HUES6 (cell line): ENCODE measurements around the gene HDDC3.

Experiments
- H3K27ac ChIP-seq: 2 replicates; pipeline ENCODE4 v1.7.0; 2013; ENCODE audit warnings: low read depth, mild to moderate bottlenecking, low read length, inconsistent platforms
- H3K27me3 ChIP-seq: 2 replicates; pipeline ENCODE4 v1.6.1; 2013; ENCODE audit warnings: low read length; ENCODE audit not compliant: control insufficient read depth, insufficient read depth
- H3K36me3 ChIP-seq: 2 replicates; pipeline ENCODE4 v1.6.1; 2013; ENCODE audit warnings: low read length; ENCODE audit not compliant: control insufficient read depth, insufficient read depth
- H3K4me1 ChIP-seq: 2 replicates; pipeline ENCODE4 v1.6.1; 2013; ENCODE audit warnings: low read length; ENCODE audit not compliant: control insufficient read depth, insufficient read depth
- H3K4me3 ChIP-seq: 2 replicates; pipeline ENCODE4 v1.5.1; 2013; ENCODE audit warnings: low read depth, low read length
- H3K9ac ChIP-seq: one replicate; pipeline ENCODE4 v1.6.1; 2013; ENCODE audit warnings: mild to moderate bottlenecking, low read length
- H3K9me3 ChIP-seq: 2 replicates; pipeline ENCODE4 v1.6.1; 2013; ENCODE audit warnings: low read depth, low read length; ENCODE audit not compliant: control insufficient read depth, insufficient read depth

The HDDC3 gene

GRCh38 chr15:90939756-90940155 lies 7.4 kb upstream of the HDDC3 start:
- H3K27me3 ChIP-seq: no peaks in the 10 kb centered on the region
- no peaks in the 10 kb centered on the region for H3K9me3 ChIP-seq
- peaks cover 71% of the 10 kb centered on the region for H3K36me3 ChIP-seq
- H3K4me3 ChIP-seq: no peak overlapping the region
- no peak overlapping the region for H3K9ac ChIP-seq
- no peak overlapping the region for H3K27ac ChIP-seq
- peaks cover 10% of the 10 kb centered on the region for H3K4me1 ChIP-seq

DNA sequence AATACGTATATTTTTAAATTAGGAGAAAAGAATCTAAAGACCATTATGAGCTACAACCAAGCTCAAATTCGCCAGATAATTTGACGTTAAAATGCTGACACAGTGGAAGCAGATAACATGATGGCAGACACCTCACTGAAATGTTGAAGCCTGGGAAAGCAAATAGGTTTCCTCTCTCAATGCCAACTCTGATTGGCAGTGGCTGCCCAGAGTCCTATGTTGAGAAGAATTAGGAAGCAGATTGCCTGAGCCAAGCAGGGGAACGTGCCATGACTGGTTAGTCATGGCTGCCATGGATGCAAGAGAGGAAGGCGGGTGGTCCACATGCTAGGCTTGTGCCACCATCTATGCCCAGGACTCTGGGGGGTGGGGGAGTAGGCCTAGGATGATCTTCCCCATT lies 5.9 kb upstream of the HDDC3 start:
- H3K9me3 ChIP-seq: no peaks in the 10 kb centered on the region
- H3K9ac ChIP-seq: no peak overlapping the region
- H3K27ac ChIP-seq: no peak overlapping the region
- peaks cover 56% of the 10 kb centered on the region for H3K36me3 ChIP-seq
- peaks cover 14% of the 10 kb centered on the region for H3K4me1 ChIP-seq
- peaks cover 4% of the 10 kb centered on the region for H3K27me3 ChIP-seq
- no peak overlapping the region for H3K4me3 ChIP-seq

GRCh38 chr15:90936823-90937222 lies 4.5 kb upstream of the HDDC3 start:
- H3K36me3 ChIP-seq: peaks cover 41% of the 10 kb centered on the region
- peaks cover 8% of the 10 kb centered on the region for H3K27me3 ChIP-seq
- H3K4me1 ChIP-seq: peaks cover 17% of the 10 kb centered on the region
- H3K9me3 ChIP-seq: no peaks in the 10 kb centered on the region
- H3K27ac ChIP-seq: no peak overlapping the region
- H3K9ac ChIP-seq: no peak overlapping the region
- H3K4me3 ChIP-seq: no peak overlapping the region

GRCh38 chr15:90934949-90935751 lies 2.8 kb upstream of the HDDC3 start, which contains the start of gene UNC45A:
TSS of gene UNC45A (plus strand) at chr15:90935285. CDS start at chr15:90935325, 40 bp downstream.
- H3K9me3 ChIP-seq: no peaks in the 10 kb centered on the region
- peaks cover 8% of the 10 kb centered on the region for H3K27me3 ChIP-seq
- peaks cover 17% of the 10 kb centered on the region for H3K4me1 ChIP-seq
- peak within 1 kb of the TSS; percentile 82 for H3K4me3 ChIP-seq
- peaks cover 27% of the 10 kb centered on the region for H3K36me3 ChIP-seq
- no peak within 1 kb of the TSS for H3K27ac ChIP-seq
- H3K9ac ChIP-seq: peak within 1 kb of the TSS; percentile 54

DNA sequence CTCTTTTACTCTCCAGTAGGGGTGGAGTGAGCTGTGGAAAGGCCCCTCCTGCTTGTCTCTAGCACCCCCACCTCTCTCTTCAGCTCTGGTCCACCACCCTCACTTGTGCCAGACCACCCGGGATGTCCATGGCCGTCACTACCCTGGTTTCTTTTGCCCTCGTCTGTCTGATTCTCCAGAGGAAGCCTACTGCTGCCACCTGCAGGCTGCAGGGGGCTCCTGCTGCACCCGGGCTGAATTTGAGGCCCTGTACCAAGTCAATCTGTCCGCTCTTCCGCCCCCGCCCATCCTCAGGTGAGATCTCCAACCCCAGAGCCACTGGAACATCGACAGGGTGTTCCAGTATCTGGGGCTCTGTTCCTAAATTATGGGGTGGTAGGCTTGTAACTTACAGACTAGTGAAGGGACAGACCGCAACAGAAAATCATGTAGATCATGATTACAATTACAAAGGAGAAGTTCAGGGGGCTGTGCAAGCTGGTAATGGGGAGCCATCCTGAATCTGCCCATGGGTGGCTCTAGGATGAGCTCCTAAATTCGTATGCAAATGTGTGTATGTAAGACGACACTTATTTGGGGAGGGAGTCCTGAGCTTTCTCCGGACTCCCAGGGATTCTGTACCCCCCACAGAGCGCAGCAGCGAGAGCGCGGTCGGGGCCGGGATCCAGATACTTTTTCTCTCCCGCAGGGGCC lies 2.1 kb upstream of the HDDC3 start:
- H3K9me3 ChIP-seq: no peaks in the 10 kb centered on the region
- peak overlapping the region; percentile 23 for H3K9ac ChIP-seq
- peak overlapping the region; percentile 82 for H3K4me3 ChIP-seq
- peaks cover 19% of the 10 kb centered on the region for H3K36me3 ChIP-seq
- H3K27ac ChIP-seq: no peak overlapping the region
- peaks cover 8% of the 10 kb centered on the region for H3K27me3 ChIP-seq
- H3K4me1 ChIP-seq: peaks cover 17% of the 10 kb centered on the region

GRCh38 chr15:90933301-90933700 lies 952 bp upstream of the HDDC3 start:
- peaks cover 15% of the 10 kb centered on the region for H3K36me3 ChIP-seq
- H3K9ac ChIP-seq: no peak overlapping the region
- H3K27me3 ChIP-seq: peaks cover 8% of the 10 kb centered on the region
- H3K9me3 ChIP-seq: no peaks in the 10 kb centered on the region
- H3K27ac ChIP-seq: no peak overlapping the region
- no peak overlapping the region for H3K4me3 ChIP-seq
- H3K4me1 ChIP-seq: peaks cover 17% of the 10 kb centered on the region

GRCh38 chr15:90932660-90932991 lies 277 bp upstream of the HDDC3 start:
- Histone ChIP-seq H3K9ac (no peak overlapping the region), H3K27me3 (peaks cover 8% of the 10 kb centered on the region), H3K4me1 (peaks cover 17% of the 10 kb centered on the region), H3K9me3 (no peaks in the 10 kb centered on the region), H3K36me3 (peaks cover 12% of the 10 kb centered on the region), H3K4me3 (peak overlapping the region; percentile 91), H3K27ac (no peak overlapping the region)

- Histone ChIP-seq H3K27ac (no peak overlapping the region), H3K9me3 (no peaks in the 10 kb centered on the region), H3K4me1 (peaks cover 17% of the 10 kb centered on the region), H3K4me3 (peak overlapping the region; percentile 91), H3K36me3 (peaks cover 3% of the 10 kb centered on the region; the same call in 1 of the 2 replicates), H3K27me3 (peaks cover 8% of the 10 kb centered on the region), H3K9ac (no peak overlapping the region)
Observed at GRCh38 chr15:90931575-90931827, 848 bp downstream of the HDDC3 start.

DNA sequence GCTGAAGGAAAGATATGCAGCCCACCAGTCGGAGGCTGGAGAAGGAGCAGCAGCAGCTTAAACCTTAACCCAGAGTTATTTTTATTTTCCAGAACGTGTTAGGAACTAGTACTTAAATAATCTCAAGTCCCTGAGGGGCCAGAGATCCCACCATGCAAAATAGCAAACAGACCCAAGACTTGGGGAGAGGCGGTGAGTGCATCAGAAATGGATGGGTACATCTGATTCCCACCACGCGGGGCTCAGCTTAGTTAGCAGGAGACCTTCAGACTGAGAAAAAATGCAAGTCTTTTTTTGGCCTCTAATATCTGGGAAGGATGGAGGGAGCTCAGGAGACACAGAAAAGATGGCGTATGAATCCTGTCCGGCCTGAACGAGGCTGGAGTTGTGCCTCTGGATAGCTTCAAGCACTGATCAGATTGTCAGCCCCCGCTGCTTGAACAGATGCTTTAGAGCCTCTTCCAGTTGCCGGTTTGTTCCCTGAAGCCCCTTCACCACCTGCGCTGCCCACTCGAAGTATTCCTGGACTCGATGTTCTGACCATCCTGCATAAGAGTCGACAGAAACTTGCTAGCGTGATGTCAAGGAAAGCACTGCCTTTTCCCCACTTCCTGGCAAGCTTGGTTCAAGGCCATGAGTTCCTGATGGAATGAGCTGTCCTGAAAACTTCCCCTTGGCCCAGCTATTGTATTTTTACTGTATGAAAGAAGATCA lies 1.3 kb downstream of the HDDC3 start:
- H3K4me3 ChIP-seq: peak overlapping the region; percentile 91
- no peak overlapping the region for H3K9ac ChIP-seq
- peaks cover 12% of the 10 kb centered on the region for H3K4me1 ChIP-seq

DNA sequence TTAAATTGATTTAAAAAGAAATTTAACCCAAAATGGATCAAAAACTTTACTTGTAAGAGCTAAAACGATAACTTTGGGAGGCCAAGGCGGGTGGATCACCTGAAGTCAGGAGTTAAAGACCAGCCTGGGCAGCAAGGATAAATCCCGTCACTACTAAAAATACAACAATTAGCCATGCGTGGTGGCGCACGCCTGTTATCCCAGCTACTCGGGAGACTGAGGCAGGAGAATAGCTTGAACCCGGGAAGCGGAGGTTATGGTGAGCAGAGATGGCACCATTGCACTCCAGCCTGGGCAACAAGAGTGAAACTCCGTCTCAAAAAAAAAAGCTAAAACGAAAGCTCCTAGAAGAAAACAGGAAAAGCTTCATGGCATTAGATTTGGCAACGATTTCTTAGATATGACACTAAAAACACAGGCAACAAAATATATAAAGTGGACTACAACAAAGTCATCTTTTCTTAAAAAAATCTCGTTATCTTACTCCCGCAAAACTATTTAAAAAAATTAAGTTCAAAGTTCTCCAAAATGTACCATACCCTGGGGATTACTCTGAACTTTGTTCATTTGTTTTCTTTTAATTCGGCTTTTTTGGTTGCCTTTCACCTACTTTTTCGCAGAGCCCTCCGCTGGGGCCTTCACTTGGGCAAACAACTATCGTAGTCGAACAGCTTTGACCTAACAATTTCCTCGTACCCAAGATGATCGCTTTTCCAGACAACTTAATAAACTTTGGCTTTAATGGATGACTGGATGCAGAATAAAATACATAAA lies 2.9 kb downstream of the HDDC3 start:
- Histone ChIP-seq H3K27ac (no peak overlapping the region), H3K27me3 (peaks cover 8% of the 10 kb centered on the region), H3K9me3 (no peaks in the 10 kb centered on the region), H3K4me1 (peaks cover 7% of the 10 kb centered on the region; the same call in 1 of the 2 replicates), H3K4me3 (peak overlapping the region; percentile 23; the same call in 1 of the 2 replicates), H3K36me3 (no peaks in the 10 kb centered on the region), H3K9ac (no peak overlapping the region)

More for the DNA sequence above, 1.3 kb downstream of the HDDC3 start:
- Histone ChIP-seq H3K9me3 (no peaks in the 10 kb centered on the region), H3K27me3 (peaks cover 8% of the 10 kb centered on the region), H3K36me3 (no peaks in the 10 kb centered on the region), H3K27ac (no peak overlapping the region)
